Astrocyte of the spinal cord (primary cell): Measurements from ENCODE around the gene CEP78.

Experiments used
- DNase-seq: peaks from one replicate; pipeline ENCODE4 v3.0.0; 2011; ENCODE audit warnings: low read depth, low spot score
- H3K4me3 ChIP-seq: 2 replicates; pipeline ENCODE4 v1.5.1; 2011; ENCODE audit warnings: low read depth, mild to moderate bottlenecking, low read length, moderate library complexity
- CTCF ChIP-seq: IDR thresholded peaks from 2 replicates; pipeline ENCODE4 v1.5.1; 2012; ENCODE audit warnings: low read depth, mild to moderate bottlenecking, low read length, inconsistent platforms
- in situ Hi-C: cut with HindIII; loops from 2 replicates; pipeline ENCODE4 v1.10.0; 2017; ENCODE audit warnings: low sequenced_read_pairs

Gene CEP78

GRCh38 chr9:78235762-78236550, at the start of gene CEP78:
TSS of gene CEP78 (plus strand) at chr9:78236075. CDS start at chr9:78236351, 276 bp downstream.
- no peak for TF ChIP-seq CTCF
- in situ Hi-C loops, result no loop called here
- DNase-seq, result peak; percentile 95
- H3K4me3 ChIP-seq, result peak within 1 kb of the TSS; percentile 89

GRCh38 chr9:78187763-78188484, 48.0 kb upstream of the CEP78 start:
- in situ Hi-C loops, result no loop called here
- DNase-seq, result peak; percentile 18
- no peak overlapping the region for H3K4me3 ChIP-seq
- TF ChIP-seq CTCF, result no peak

GRCh38 chr9:78188594-78188993, 47.3 kb upstream of the CEP78 start:
- H3K4me3 ChIP-seq, result no peak overlapping the region
- no peak for TF ChIP-seq CTCF
- in situ Hi-C loops, result no loop called here
- no peak for DNase-seq

- in situ Hi-C loops, result no loop called here
- no peak for TF ChIP-seq CTCF
Measured at GRCh38 chr9:78189001-78189400, 46.9 kb upstream of the CEP78 start.

GRCh38 chr9:78189461-78189860, 46.4 kb upstream of the CEP78 start:
- peak; percentile 47 for DNase-seq
- H3K4me3 ChIP-seq, result no peak overlapping the region
- TF ChIP-seq CTCF, result no peak
- in situ Hi-C loops, result no loop called here

More at GRCh38 chr9:78189001-78189400, 46.9 kb upstream of the CEP78 start:
- no peak overlapping the region for H3K4me3 ChIP-seq
- no peak for DNase-seq

GRCh38 chr9:78191931-78192330, 43.9 kb upstream of the CEP78 start:
- in situ Hi-C loops, result no loop called here
- TF ChIP-seq CTCF, result no peak
- DNase-seq, result no peak
- H3K4me3 ChIP-seq, result no peak overlapping the region
